Subcutaneous abdominal adipose tissue (tissue), 5 donors: ENCODE data around the gene IGSF11.

Experiments used
- H3K27ac ChIP-seq: one replicate; pipeline ENCODE4 v1.7.0; 2013; ENCODE audit warnings: low read depth, mild to moderate bottlenecking, inconsistent platforms, low read length, moderate library complexity
- H3K27me3 ChIP-seq, 5 donors: one replicate each; pipeline ENCODE4 v1.7.0; 2013; ENCODE audit warnings: low read length in 5 of 5, inconsistent platforms in 1 of 5; ENCODE audit not compliant: control insufficient read depth in 5 of 5, insufficient read depth in 4 of 5
- H3K36me3 ChIP-seq, 5 donors: one replicate each; pipeline ENCODE4 v1.7.0; 2013; ENCODE audit warnings: low read length in 5 of 5; ENCODE audit not compliant: control insufficient read depth in 5 of 5, insufficient read depth in 5 of 5
- H3K4me1 ChIP-seq, 5 donors: one replicate each; pipeline ENCODE4 v1.7.0; 2013; ENCODE audit warnings: low read length in 5 of 5, mild to moderate bottlenecking in 3 of 5, moderate library complexity in 1 of 5; ENCODE audit not compliant: control insufficient read depth in 5 of 5, insufficient read depth in 5 of 5
- H3K4me3 ChIP-seq, 5 donors: one replicate each; pipeline ENCODE4 v1.7.0; 2013; ENCODE audit warnings: low read length in 5 of 5, low read depth in 1 of 5
- H3K9ac ChIP-seq, 5 donors: one replicate each; pipeline ENCODE4 v1.7.0; 2013; ENCODE audit warnings: low read length in 5 of 5, mild to moderate bottlenecking in 4 of 5, moderate library complexity in 3 of 5
- H3K9me3 ChIP-seq, 5 donors: one replicate each; pipeline ENCODE4 v1.7.0; 2013; ENCODE audit warnings: low read length in 5 of 5; ENCODE audit not compliant: control insufficient read depth in 5 of 5
- donor health status: healthy.
- donor health status: healthy.
- donor health status: healthy.
- donor health status: healthy.
- donor health status: healthy.

The IGSF11 gene

DNA sequence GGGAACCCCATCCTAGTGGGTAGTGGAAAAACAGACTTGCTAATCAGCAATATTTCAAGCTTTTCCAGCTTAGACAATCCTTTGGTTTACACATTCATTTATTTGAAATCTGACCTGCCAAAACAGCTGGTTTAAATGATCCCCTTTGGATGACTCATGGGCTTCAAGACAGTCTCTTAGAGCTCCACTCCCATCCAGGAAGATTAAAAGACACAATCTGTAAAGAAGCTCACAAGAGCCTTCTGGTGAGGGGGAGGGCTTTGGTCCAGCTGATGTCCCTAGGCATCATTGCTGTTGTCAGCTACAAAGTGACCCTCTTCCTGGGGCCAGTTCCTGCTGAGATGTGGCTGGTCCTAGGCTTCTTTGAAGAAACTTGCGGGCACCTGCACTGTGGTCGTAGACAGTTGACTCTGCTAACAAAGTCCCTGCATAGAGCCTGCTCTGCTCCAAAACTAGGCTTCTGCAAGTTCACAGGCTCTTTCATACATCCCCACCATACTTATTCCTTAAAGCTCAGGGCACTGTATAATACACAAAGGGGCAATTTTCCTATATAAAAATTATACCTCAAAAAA lies 73.7 kb downstream of the IGSF11 start:
- H3K4me1 ChIP-seq: no peaks in the 10 kb centered on the region
- no peaks in the 10 kb centered on the region for H3K36me3 ChIP-seq
- H3K4me3 ChIP-seq: no peak overlapping the region
- H3K9ac ChIP-seq: no peak overlapping the region
- H3K27me3 ChIP-seq: no peaks in the 10 kb centered on the region
- no peak overlapping the region for H3K27ac ChIP-seq
- no peaks in the 10 kb centered on the region for H3K9me3 ChIP-seq

DNA sequence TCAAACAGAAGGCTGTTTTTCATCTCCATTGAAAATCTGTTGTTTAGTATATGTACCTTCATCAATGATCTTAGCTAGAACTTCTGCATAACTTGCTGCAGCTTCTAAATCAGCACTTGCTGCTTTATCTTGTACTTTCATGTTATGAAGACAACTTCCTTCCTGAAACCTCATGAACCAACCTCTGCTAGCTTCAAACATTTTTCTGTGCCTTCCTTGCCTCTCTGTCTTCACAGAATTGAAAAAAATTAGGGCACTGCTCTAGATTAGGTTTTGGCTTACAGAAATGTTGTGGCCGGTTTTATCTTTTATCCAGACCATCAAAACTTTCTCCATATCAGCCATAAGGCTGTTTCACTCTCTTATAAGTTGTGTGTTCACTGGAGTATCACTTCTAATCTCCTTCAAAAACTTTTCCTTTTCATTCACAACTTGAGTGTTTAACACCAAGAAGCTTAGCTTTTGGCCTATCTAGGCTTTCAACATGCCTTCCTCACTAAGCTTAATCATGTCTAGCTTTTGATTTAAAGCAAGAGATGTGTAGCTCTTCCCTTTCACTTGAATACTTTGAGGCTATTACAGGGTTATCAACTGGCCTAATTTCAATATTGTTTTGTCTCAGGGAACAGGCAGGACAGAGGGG lies 78.6 kb downstream of the IGSF11 start:
- Histone ChIP-seq H3K9me3 (peaks cover 0 to 7% (median 0%) of the 10 kb centered on the region in 5 donors), H3K4me1 (no peaks in the 10 kb centered on the region), H3K27me3 (no peaks in the 10 kb centered on the region), H3K9ac (no peak overlapping the region), H3K4me3 (no peak overlapping the region), H3K36me3 (no peaks in the 10 kb centered on the region), H3K27ac (no peak overlapping the region)

DNA sequence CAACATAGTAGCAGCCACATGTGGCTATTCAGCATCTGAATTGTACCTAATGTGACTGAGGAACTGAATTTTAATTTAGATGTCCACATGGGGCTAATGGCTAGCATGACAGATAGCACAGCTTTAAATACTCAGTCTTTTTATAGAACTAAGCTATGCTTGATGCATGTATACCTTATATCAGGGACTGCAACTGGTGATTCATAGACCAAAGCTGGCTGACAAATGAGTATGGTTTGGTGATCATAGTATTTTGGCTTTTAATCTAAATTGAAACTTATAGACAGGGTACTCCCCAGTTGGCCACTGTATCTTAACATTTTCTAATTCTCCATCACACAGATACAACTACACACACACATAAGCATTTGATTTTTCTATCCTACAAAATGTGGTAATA lies 83.6 kb downstream of the IGSF11 start:
- Histone ChIP-seq H3K9ac (no peak overlapping the region), H3K36me3 (no peaks in the 10 kb centered on the region), H3K27ac (no peak overlapping the region), H3K27me3 (no peaks in the 10 kb centered on the region), H3K4me1 (no peaks in the 10 kb centered on the region), H3K4me3 (no peak overlapping the region), H3K9me3 (peaks cover 0 to 7% (median 0%) of the 10 kb centered on the region in 5 donors)

DNA sequence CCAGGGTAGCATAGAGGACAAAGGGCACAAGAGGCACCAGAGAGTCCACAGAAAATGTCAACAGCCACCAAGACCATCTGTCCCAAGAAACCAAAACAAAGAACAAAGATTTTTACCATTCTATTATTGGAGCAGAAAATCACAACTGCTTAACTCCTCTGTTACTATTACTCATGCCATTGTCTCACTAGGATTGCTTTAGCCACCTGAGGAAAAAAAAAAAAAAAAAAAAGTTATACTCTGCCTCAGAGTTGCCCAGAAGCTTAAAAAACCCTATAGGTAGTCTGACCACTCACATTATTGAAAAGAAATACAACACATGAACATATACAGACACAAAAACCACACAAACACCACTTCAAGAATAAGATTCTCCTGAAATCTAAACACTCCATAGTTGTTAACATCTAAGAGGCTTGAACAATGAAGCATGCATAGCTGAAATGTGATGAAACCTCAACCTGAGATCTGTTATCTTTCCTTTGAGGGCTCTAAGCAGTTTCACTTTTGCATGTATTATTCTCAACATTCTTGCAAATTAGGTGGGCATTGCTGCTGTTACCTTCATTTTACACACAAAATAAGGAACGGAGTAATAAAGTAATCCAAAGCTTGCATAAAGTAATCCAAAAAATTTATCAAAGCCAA lies 85.4 kb downstream of the IGSF11 start:
- no peaks in the 10 kb centered on the region for H3K27me3 ChIP-seq
- H3K27ac ChIP-seq: no peak overlapping the region
- no peaks in the 10 kb centered on the region for H3K4me1 ChIP-seq
- H3K9me3 ChIP-seq: peaks cover 0 to 2% (median 0%) of the 10 kb centered on the region in 5 donors
- no peak overlapping the region for H3K9ac ChIP-seq
- no peaks in the 10 kb centered on the region for H3K36me3 ChIP-seq
- no peak overlapping the region for H3K4me3 ChIP-seq

DNA sequence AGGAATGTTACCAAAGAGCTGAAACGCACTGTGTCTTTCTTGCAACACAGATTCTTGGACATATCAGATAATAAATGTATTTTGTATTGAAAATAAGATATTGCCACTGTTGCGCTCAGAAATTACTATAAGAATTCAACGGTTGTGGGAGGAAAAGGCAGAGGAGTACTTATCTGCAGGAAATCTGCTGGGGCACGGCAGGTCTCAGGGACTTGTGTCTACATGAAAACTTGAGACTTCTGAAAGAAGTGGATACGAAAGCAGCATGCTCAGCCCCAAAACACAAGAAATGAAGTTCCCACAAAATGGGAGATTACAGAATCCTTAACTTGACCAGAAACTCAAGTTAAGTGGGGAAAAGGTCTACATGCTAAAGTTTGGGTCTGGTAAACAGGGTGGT lies 86.5 kb downstream of the IGSF11 start:
- Histone ChIP-seq H3K4me3 (no peak overlapping the region), H3K9me3 (no peaks in the 10 kb centered on the region), H3K27me3 (no peaks in the 10 kb centered on the region), H3K36me3 (no peaks in the 10 kb centered on the region), H3K4me1 (no peaks in the 10 kb centered on the region), H3K9ac (no peak overlapping the region), H3K27ac (no peak overlapping the region)

DNA sequence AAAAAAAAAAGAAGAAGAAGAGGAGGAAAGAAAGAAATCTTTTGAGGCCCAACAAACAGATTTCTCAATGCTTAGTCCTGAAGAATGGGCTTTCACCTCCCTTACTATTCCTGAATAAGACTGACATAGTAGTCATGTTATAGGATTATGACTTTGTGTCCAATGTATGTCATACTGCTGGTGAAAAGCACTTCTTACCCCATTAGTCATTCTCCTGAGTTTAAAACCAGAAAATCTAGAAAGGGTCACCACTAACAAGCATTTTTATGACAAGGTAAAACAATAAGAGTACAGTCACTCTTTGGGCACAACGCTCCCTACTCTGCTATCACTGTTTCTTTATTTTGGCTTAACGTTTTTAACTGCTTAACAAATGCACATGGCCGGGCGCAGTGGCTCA lies 88.2 kb downstream of the IGSF11 start:
- no peak overlapping the region for H3K27ac ChIP-seq
- no peaks in the 10 kb centered on the region for H3K27me3 ChIP-seq
- no peaks in the 10 kb centered on the region for H3K4me1 ChIP-seq
- no peaks in the 10 kb centered on the region for H3K9me3 ChIP-seq
- H3K4me3 ChIP-seq: no peak overlapping the region
- H3K36me3 ChIP-seq: no peaks in the 10 kb centered on the region
- H3K9ac ChIP-seq: no peak overlapping the region

DNA sequence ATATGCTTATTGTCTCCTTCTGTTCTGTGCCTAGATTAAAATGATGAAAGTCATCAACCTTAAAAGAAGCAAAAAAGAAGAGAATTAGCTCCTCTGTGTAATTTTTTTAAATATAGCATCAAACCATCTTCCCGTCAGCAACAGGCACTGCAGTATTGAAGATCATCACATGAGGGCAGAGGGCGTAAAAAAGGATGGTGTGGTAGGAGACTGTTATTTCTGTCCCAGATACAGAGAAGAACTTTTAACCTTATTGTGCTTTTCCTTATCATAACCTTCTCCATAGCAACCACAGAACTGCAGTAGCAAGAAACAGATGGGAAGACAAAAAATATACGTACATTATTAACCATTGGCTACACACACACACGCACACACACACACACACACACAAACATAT lies 88.8 kb downstream of the IGSF11 start:
- no peaks in the 10 kb centered on the region for H3K36me3 ChIP-seq
- H3K9me3 ChIP-seq: no peaks in the 10 kb centered on the region
- no peak overlapping the region for H3K4me3 ChIP-seq
- no peaks in the 10 kb centered on the region for H3K27me3 ChIP-seq
- H3K9ac ChIP-seq: no peak overlapping the region
- no peaks in the 10 kb centered on the region for H3K4me1 ChIP-seq
- H3K27ac ChIP-seq: no peak overlapping the region

DNA sequence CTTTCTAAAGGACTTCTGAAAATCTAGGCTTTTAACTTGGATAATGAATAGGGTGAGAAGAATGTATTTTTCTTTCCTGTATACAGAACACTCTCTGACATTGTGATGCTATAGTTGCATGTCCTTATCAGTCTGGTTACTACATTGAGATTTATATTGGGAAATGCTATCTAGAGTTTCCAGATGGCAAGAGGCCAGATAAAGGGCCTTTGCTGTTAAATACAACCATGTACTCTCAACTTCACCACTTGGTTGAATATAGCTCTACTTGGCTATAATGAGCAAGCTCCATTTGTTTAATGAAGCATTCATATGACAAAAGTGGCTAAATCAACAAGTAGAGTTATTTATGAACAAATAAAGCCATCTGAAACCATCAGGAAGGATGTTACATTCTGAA lies 91.0 kb downstream of the IGSF11 start:
- no peak overlapping the region for H3K9ac ChIP-seq
- H3K9me3 ChIP-seq: no peaks in the 10 kb centered on the region
- no peak overlapping the region for H3K27ac ChIP-seq
- no peaks in the 10 kb centered on the region for H3K4me1 ChIP-seq
- H3K36me3 ChIP-seq: no peaks in the 10 kb centered on the region
- no peaks in the 10 kb centered on the region for H3K27me3 ChIP-seq
- no peak overlapping the region for H3K4me3 ChIP-seq

DNA sequence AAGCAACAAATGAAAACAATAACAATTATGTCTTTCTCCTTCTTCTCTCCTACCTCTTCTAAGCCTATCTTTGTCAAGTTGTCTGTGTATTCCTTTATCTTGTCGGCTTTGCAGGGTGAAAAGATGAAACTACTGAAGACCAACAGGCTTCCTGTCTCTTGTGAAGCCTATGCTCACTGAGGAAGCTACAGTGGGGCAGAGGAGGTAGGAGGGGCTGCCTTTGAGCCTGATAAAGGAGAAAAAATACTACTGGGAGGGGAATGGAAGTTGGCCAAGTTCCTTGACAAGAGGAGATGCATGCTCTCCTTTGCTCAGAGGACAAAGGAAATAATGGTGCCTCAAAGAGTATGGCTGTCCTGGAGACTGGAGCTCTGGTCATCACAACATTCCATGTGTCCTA lies 92.0 kb downstream of the IGSF11 start:
- Histone ChIP-seq H3K36me3 (no peaks in the 10 kb centered on the region), H3K27ac (no peak overlapping the region), H3K9ac (no peak overlapping the region), H3K9me3 (no peaks in the 10 kb centered on the region), H3K4me3 (no peak overlapping the region), H3K4me1 (no peaks in the 10 kb centered on the region), H3K27me3 (no peaks in the 10 kb centered on the region)

DNA sequence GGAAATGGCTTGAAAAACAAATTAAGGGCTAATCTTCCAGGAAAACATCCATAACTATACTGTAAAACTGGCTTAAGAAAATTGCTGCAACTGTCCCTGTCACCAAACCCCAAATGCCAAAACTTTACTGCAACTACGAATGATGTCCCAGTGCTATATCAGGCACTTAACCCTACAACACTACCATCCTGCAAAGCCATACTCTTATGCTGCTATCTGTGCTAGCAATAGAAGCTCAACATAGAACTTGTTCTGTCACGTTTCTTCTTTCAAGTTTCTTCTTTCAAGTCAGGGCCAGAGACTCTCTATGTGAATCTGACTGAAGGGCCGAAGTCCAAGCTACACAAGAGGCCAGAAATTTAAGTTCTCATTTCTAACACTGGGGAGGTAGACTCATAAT lies 92.5 kb downstream of the IGSF11 start:
- no peaks in the 10 kb centered on the region for H3K27me3 ChIP-seq
- H3K9ac ChIP-seq: no peak overlapping the region
- no peak overlapping the region for H3K4me3 ChIP-seq
- H3K27ac ChIP-seq: no peak overlapping the region
- H3K4me1 ChIP-seq: peaks cover 0 to 1% (median 0%) of the 10 kb centered on the region in 5 donors
- H3K9me3 ChIP-seq: no peaks in the 10 kb centered on the region
- no peaks in the 10 kb centered on the region for H3K36me3 ChIP-seq
